Osteocyte (in vitro differentiated cells): ENCODE data around the gene MICU2. TPM values are rescaled to one million over a fixed set of nuclear protein-coding genes. Genes with fewer than 3 reads are reported as not detected.

Experiments
- DNase-seq: peaks from one replicate; pipeline ENCODE4 v3.0.0; 2021; ENCODE audit warnings: mixed read lengths; ENCODE audit not compliant: unreplicated experiment; ENCODE audit errors: extremely low spot score
- H3K27ac Mint-ChIP-seq: one replicate; pipeline ENCODE4 v1.8.0; 2021; ENCODE audit warnings: mild to moderate bottlenecking, mixed read lengths; ENCODE audit not compliant: unreplicated experiment
- H3K27me3 Mint-ChIP-seq: one replicate; pipeline ENCODE4 v1.8.0; 2021; ENCODE audit warnings: mixed read lengths; ENCODE audit not compliant: unreplicated experiment
- H3K36me3 Mint-ChIP-seq: one replicate; pipeline ENCODE4 v1.8.0; 2021; ENCODE audit warnings: mixed read lengths; ENCODE audit not compliant: unreplicated experiment
- H3K4me1 Mint-ChIP-seq: one replicate; pipeline ENCODE4 v1.8.0; 2021; ENCODE audit warnings: mixed read lengths; ENCODE audit not compliant: unreplicated experiment
- H3K4me3 Mint-ChIP-seq: one replicate; pipeline ENCODE4 v1.8.0; 2021; ENCODE audit warnings: mild to moderate bottlenecking, moderate library complexity, mixed read lengths; ENCODE audit not compliant: unreplicated experiment
- H3K9me3 Mint-ChIP-seq: one replicate; pipeline ENCODE4 v1.8.0; 2021; ENCODE audit warnings: mixed read lengths; ENCODE audit not compliant: unreplicated experiment
- total RNA-seq: library from RNA; stranded (reverse); gene quantifications from 2 replicates; pipeline ENCODE4 v1.2.1, GENCODE V29; 2021
- TF ChIP-seq, protein P1 (sequence below): fragments of 200-600 bp; sonication (generic); IDR thresholded peaks from 2 replicates; pipeline ENCODE4 v1.5.0; 2021; ENCODE audit warnings: antibody characterized with exemption, mild to moderate bottlenecking, moderate library complexity

Gene MICU2
- total RNA-seq, 1 donor from 2014 or later, result 31.0 TPM

DNA sequence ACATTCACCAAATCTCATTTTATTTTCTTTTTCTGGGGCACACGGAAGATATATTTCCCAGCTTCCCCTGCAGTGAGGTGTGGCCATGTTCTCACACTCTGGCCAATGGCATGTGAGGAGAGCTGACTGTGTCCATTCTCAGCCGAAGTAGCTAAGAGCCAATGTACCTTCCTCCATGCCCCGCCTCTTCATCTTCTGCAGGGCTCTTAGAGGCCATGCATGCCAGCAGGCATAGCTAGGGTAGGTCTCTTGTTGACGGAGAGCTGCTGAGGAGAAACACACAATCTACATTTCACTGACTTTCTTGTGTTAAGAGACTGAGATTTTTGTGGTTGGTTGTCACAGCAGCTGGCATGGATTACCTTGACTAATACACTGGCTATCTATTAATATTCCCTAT, 9.8 kb upstream of the MICU2 start:
- no peak for DNase-seq
- Mint-ChIP-seq H3K27me3 (no peaks in the 10 kb centered on the region), H3K9me3 (no peaks in the 10 kb centered on the region), H3K4me3 (no peak overlapping the region), H3K4me1 (peaks cover 14% of the 10 kb centered on the region), H3K36me3 (no peaks in the 10 kb centered on the region), H3K27ac (no peak overlapping the region)
- TF ChIP-seq, protein P1, sequence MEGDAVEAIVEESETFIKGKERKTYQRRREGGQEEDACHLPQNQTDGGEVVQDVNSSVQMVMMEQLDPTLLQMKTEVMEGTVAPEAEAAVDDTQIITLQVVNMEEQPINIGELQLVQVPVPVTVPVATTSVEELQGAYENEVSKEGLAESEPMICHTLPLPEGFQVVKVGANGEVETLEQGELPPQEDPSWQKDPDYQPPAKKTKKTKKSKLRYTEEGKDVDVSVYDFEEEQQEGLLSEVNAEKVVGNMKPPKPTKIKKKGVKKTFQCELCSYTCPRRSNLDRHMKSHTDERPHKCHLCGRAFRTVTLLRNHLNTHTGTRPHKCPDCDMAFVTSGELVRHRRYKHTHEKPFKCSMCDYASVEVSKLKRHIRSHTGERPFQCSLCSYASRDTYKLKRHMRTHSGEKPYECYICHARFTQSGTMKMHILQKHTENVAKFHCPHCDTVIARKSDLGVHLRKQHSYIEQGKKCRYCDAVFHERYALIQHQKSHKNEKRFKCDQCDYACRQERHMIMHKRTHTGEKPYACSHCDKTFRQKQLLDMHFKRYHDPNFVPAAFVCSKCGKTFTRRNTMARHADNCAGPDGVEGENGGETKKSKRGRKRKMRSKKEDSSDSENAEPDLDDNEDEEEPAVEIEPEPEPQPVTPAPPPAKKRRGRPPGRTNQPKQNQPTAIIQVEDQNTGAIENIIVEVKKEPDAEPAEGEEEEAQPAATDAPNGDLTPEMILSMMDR, result no peak

DNA sequence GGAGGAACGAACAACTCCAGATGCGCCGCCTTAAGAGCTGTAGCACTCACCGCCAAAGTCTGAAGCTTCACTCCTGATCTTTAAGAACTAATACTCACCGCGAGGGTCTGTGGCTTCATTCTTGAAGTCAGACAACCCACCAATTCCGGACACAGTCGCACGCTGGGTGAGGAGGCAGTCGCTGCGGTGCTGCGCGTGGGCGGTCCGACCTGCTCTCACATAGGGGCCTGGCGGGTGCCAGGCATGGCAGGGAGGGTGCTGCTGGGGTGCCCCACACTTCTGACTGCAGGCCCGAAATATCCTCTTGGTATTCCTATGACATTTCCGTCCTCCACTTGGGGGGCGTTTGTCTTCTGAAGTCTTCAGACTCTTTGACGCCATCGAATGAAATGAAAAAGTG, 7.4 kb upstream of the MICU2 start:
- H3K4me1 Mint-ChIP-seq, result peaks cover 5% of the 10 kb centered on the region
- H3K27ac Mint-ChIP-seq, result no peak overlapping the region
- no peaks in the 10 kb centered on the region for H3K36me3 Mint-ChIP-seq
- peaks cover 17% of the 10 kb centered on the region for H3K27me3 Mint-ChIP-seq
- DNase-seq, result no peak
- no peak overlapping the region for H3K4me3 Mint-ChIP-seq
- TF ChIP-seq, protein P1, result no peak
- no peaks in the 10 kb centered on the region for H3K9me3 Mint-ChIP-seq

DNA sequence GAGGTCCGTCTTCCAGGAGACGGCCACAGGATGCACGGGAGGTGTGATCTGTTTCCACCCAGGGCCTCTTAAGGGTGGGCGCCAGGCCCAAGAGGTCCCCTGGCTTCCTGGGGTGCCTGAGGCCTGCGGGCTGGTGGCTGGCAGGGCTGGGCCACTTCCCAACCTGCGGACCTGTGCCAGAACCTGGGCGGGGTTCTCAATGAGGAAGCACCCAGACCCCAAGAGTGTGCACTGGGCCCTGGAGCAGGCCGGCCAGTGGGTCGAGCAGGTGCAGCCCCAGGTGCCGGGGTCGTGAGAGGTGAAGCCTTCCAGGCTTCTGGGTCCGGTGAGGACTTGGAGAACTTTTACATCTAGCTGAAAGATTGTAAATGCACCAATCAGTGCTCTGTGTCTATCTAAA, 6.7 kb upstream of the MICU2 start:
- Mint-ChIP-seq H3K9me3 (no peaks in the 10 kb centered on the region), H3K4me1 (no peaks in the 10 kb centered on the region), H3K27me3 (peaks cover 22% of the 10 kb centered on the region), H3K36me3 (no peaks in the 10 kb centered on the region), H3K27ac (no peak overlapping the region), H3K4me3 (no peak overlapping the region)
- TF ChIP-seq, protein P1, result no peak
- no peak for DNase-seq

DNA sequence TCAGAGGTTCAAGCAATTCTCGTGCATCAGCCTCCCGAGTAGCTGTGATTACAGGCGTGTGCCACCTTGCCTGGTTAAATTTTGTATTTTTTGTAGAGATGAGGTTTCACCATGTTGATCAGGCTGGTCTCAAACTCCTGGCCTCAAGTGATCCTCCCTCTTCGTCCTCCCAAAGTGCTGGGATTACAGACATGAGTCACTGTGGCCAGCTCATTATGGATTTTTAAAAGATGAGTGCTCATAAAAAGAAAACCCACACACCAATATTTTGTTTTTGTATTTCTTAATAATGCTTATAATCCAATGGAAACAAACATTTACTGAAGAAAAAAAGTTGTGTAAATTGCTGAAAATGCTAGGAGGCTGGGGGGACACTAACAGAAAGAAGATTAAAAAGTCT, 5.0 kb upstream of the MICU2 start:
- H3K4me1 Mint-ChIP-seq, result peaks cover 3% of the 10 kb centered on the region
- no peaks in the 10 kb centered on the region for H3K36me3 Mint-ChIP-seq
- peaks cover 25% of the 10 kb centered on the region for H3K27me3 Mint-ChIP-seq
- TF ChIP-seq, protein P1, result no peak
- H3K9me3 Mint-ChIP-seq, result no peaks in the 10 kb centered on the region
- no peak for DNase-seq
- no peak overlapping the region for H3K27ac Mint-ChIP-seq
- no peak overlapping the region for H3K4me3 Mint-ChIP-seq

DNA sequence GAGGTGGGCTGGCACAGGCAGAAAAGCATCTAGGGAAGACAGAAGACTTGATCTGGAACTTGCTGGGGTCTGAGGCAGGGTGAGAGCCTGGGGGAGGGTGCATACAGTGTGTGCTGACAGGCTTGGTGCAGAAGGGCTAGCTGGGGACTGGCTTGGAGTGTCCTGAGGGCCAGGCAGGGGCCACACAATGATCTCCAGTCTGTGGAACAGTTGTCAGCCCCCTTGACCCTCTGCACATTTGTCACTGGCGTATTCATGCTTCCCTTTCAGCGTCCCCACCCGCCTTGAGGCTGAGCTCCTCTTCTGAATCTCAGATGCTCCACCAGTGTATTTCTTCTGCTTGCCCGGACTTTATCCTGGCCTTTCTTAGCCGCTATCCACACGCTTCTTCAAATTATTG, 2.8 kb upstream of the MICU2 start:
- Mint-ChIP-seq H3K4me1 (peaks cover 6% of the 10 kb centered on the region), H3K27me3 (peaks cover 25% of the 10 kb centered on the region), H3K27ac (no peak overlapping the region), H3K4me3 (no peak overlapping the region), H3K9me3 (no peaks in the 10 kb centered on the region), H3K36me3 (no peaks in the 10 kb centered on the region)
- no peak for DNase-seq
- TF ChIP-seq, protein P1, result no peak
